ENCODE results near the gene IP6K1.
A peak's percentile ranks its signal among the peaks of the same experiment; 100 is the strongest.
"Not testable (repeated sequence)": the region's sequence is repeated elsewhere in the genome, so short reads cannot be mapped to it uniquely, and the experiment has no call there.

IP6K1 gene

GRCh38 chr3:49786357-49787181 lies at the start of gene IP6K1:
Gene IP6K1, minus strand, starts transcription at chr3:49786542. Its CDS starts 38,502 bp downstream, at chr3:49748040.
- DNase-seq (ENCODE audit: low read depth in 2 of 2): peak; percentile 99 to 100

GRCh38 chr3:49831341-49831740 lies 45.0 kb upstream of the IP6K1 start:
- DNase-seq (ENCODE audit: low read depth in 2 of 2): no peak

GRCh38 chr3:49826016-49826415 lies 39.7 kb upstream of the IP6K1 start:
- no peak for DNase-seq (ENCODE audit: low read depth in 2 of 2)

- not testable (repeated sequence) for DNase-seq (ENCODE audit: low read depth in 2 of 2)
Observed at GRCh38 chr3:49823131-49823530, 36.8 kb upstream of the IP6K1 start.

GRCh38 chr3:49813497-49814174 lies 27.3 kb upstream of the IP6K1 start, which contains the start of gene UBA7:
Gene UBA7, minus strand, starts transcription at chr3:49813953. Its CDS starts 166 bp downstream, at chr3:49813787.
- peak in 1 of 2 donors; percentile 21 for DNase-seq (ENCODE audit: low read depth in 2 of 2)

GRCh38 chr3:49812916-49813496 lies 26.7 kb upstream of the IP6K1 start:
- no peak for DNase-seq (ENCODE audit: low read depth in 2 of 2)

GRCh38 chr3:49807431-49808114 lies 21.2 kb upstream of the IP6K1 start:
- DNase-seq (ENCODE audit: low read depth in 2 of 2): no peak

- no peak for DNase-seq (ENCODE audit: low read depth in 2 of 2)
Observed at GRCh38 chr3:49806850-49807249, 20.5 kb upstream of the IP6K1 start.

GRCh38 chr3:49805897-49806701 lies 19.8 kb upstream of the IP6K1 start:
- DNase-seq (ENCODE audit: low read depth in 2 of 2): no peak

- DNase-seq (ENCODE audit: low read depth in 2 of 2): no peak
Observed at GRCh38 chr3:49805367-49805782, 19.0 kb upstream of the IP6K1 start.

GRCh38 chr3:49804141-49805041 lies 18.0 kb upstream of the IP6K1 start:
- no peak for DNase-seq (ENCODE audit: low read depth in 2 of 2)

GRCh38 chr3:49803465-49804140 lies 17.3 kb upstream of the IP6K1 start:
- DNase-seq (ENCODE audit: low read depth in 2 of 2): no peak

GRCh38 chr3:49802719-49803464 lies 16.6 kb upstream of the IP6K1 start, which contains the start of gene INKA1:
Gene INKA1, plus strand, starts transcription at chr3:49803261. Its CDS starts 132 bp downstream, at chr3:49803393.
- DNase-seq (ENCODE audit: low read depth in 2 of 2): peak; percentile 84

GRCh38 chr3:49801160-49801559 lies 14.8 kb upstream of the IP6K1 start:
- no peak for DNase-seq (ENCODE audit: low read depth in 2 of 2)

- no peak for DNase-seq (ENCODE audit: low read depth in 2 of 2)
Observed at GRCh38 chr3:49799761-49800160, 13.4 kb upstream of the IP6K1 start, which contains the start of gene CDHR4. Gene CDHR4, minus strand, starts transcription at chr3:49799873. Its CDS starts 61 bp downstream, at chr3:49799812.

GRCh38 chr3:49799105-49799504 lies 12.8 kb upstream of the IP6K1 start:
- DNase-seq (ENCODE audit: low read depth in 2 of 2): no peak

GRCh38 chr3:49794926-49795905 lies 8.9 kb upstream of the IP6K1 start:
- DNase-seq (ENCODE audit: low read depth in 2 of 2): no peak
